Measurements from ENCODE around the gene ELN. TPM values are rescaled to one million over a fixed set of nuclear protein-coding genes. Genes with fewer than 3 reads are reported as not detected.

The ELN gene
- polyA plus RNA-seq, 1 experiment, result 619 TPM

- Histone ChIP-seq H3K4me3 (ENCODE audit: low read depth, low read length) (peak within 1 kb of the TSS; percentile 70), H3K36me3 (ENCODE audit: control insufficient read depth, insufficient read depth, low read length) (peaks cover 6% of the 10 kb centered on the region), H3K27me3 (ENCODE audit: control insufficient read depth, insufficient read depth, low read length) (no peaks in the 10 kb centered on the region)
- DNase-seq (ENCODE audit: low read depth), result no peak
- no peak for TF ChIP-seq CTCF (IDR thresholded peaks at IDR 0.05; ENCODE audit: insufficient read depth, low read depth, low read length)
- POLR2A ChIA-PET, result interaction anchor here (0.6 to 1.0 kb wide), 3 partner anchors 11 to 192 kb away, joined by 4 to 7 read pairs (median 5); no protein-coding TSS in a partner anchor
- CTCF ChIA-PET, result interaction anchor here (1.0 to 2.0 kb wide), 3 partner anchors 15 to 318 kb away, joined by 3 to 5 read pairs (median 3); no protein-coding TSS in a partner anchor
These were observed 55.3 kb downstream of the ELN start, which contains the start of gene LIMK1 for GRCh38 chr7:74083117-74083876. Gene LIMK1, plus strand, starts transcription at chr7:74083804. Its CDS starts 187 bp downstream, at chr7:74083991.

- no peak for DNase-seq (ENCODE audit: low read depth)
- ChIA-PET CTCF (interaction anchor here (1.0 to 2.0 kb wide), 2 partner anchors 119 to 317 kb away, joined by 3 to 5 read pairs; no protein-coding TSS in a partner anchor), POLR2A (interaction anchor here (0.6 to 1.0 kb wide), 2 partner anchors 10 to 192 kb away, joined by 4 to 7 read pairs; no protein-coding TSS in a partner anchor)
- TF ChIP-seq CTCF (IDR thresholded peaks at IDR 0.05; ENCODE audit: insufficient read depth, low read depth, low read length), result no peak
- Histone ChIP-seq H3K36me3 (ENCODE audit: control insufficient read depth, insufficient read depth, low read length) (peaks cover 7% of the 10 kb centered on the region), H3K27me3 (ENCODE audit: control insufficient read depth, insufficient read depth, low read length) (no peaks in the 10 kb centered on the region), H3K4me3 (ENCODE audit: low read depth, low read length) (peak overlapping the region; percentile 70)
These were observed 56.2 kb downstream of the ELN start for GRCh38 chr7:74083928-74084721.

- Histone ChIP-seq H3K36me3 (ENCODE audit: control insufficient read depth, insufficient read depth, low read length) (peaks cover 7% of the 10 kb centered on the region), H3K4me3 (ENCODE audit: low read depth, low read length) (peak overlapping the region; percentile 70), H3K27me3 (ENCODE audit: control insufficient read depth, insufficient read depth, low read length) (no peaks in the 10 kb centered on the region)
- no peak for TF ChIP-seq CTCF (IDR thresholded peaks at IDR 0.05; ENCODE audit: insufficient read depth, low read depth, low read length)
- ChIA-PET CTCF (no interaction called here), POLR2A (interaction anchor here (1.0 kb wide), 1 partner anchor 9 kb away, joined by 4 read pairs; no protein-coding TSS in a partner anchor)
- DNase-seq (ENCODE audit: low read depth), result no peak
These were observed 57.0 kb downstream of the ELN start for GRCh38 chr7:74084722-74085578.

GRCh38 chr7:74087791-74088453, 59.9 kb downstream of the ELN start:
- CTCF ChIA-PET, result interaction anchor here (1.3 kb wide), 1 partner anchor 26 kb away, joined by 3 read pairs; no protein-coding TSS in a partner anchor
- DNase-seq (ENCODE audit: low read depth), result no peak
- POLR2A ChIA-PET, result no interaction called here
- peaks cover 8% of the 10 kb centered on the region for H3K36me3 ChIP-seq (ENCODE audit: control insufficient read depth, insufficient read depth, low read length)
- no peak overlapping the region for H3K4me3 ChIP-seq (ENCODE audit: low read depth, low read length)
- no peak for TF ChIP-seq CTCF (IDR thresholded peaks at IDR 0.05; ENCODE audit: insufficient read depth, low read depth, low read length)
- no peaks in the 10 kb centered on the region for H3K27me3 ChIP-seq (ENCODE audit: control insufficient read depth, insufficient read depth, low read length)
